Left lung (tissue), 10 donors: Measurements from ENCODE around the gene GPR84. TPM values are rescaled to one million over a fixed set of nuclear protein-coding genes. Genes with fewer than 3 reads are reported as not detected.

Source experiments
- ATAC-seq: fragments of 200-7000 bp; cut with Tn5 transposase; one replicate; pipeline ENCODE4 v1.9.1; 2020; ENCODE audit warnings: moderate library complexity
- DNase-seq, 4 donors: peaks; one replicate each; pipeline ENCODE4 v3.0.0-alpha.2; 2013 to 2020
- H3K27ac ChIP-seq, 2 donors: fragments of 200-600 bp; sonication (generic) in 1 of 2; one replicate each; pipeline versions ENCODE4 v1.5.0 to v1.8.0; 2020 to 2021
- H3K27me3 ChIP-seq, 2 donors: fragments of 200-600 bp; sonication (generic) in 1 of 2; one replicate each; pipeline versions ENCODE4 v1.5.0 to v1.8.0; 2020 to 2021
- H3K36me3 ChIP-seq, 2 donors: fragments of 200-600 bp; sonication (generic) in 1 of 2; one replicate each; pipeline versions ENCODE4 v1.5.0 to v1.8.0; 2020 to 2021
- H3K4me1 ChIP-seq, 2 donors: fragments of 200-600 bp; one replicate each; pipeline ENCODE4 v1.8.0; 2021
- H3K4me3 ChIP-seq, 2 donors: fragments of 200-600 bp; sonication (generic) in 1 of 2; one replicate each; pipeline versions ENCODE4 v1.5.0 to v1.8.0; 2020 to 2021; ENCODE audit warnings: mild to moderate bottlenecking in 1 of 2
- H3K9me3 ChIP-seq, 2 donors: fragments of 200-600 bp; sonication (generic) in 1 of 2; one replicate each; pipeline versions ENCODE4 v1.5.0 to v1.8.0; 2020 to 2021
- CTCF ChIP-seq, 2 donors: fragments of 200-600 bp; sonication (generic) in 1 of 2; IDR thresholded peaks; one replicate each; pipeline versions ENCODE4 v1.5.0 to v1.8.0; 2021; ENCODE audit warnings: antibody characterized with exemption in 2 of 2
- intact Hi-C, 2 donors: fragments of 100-400 bp; cut with DNase I; formaldehyde crosslinking; loops; one replicate each; pipeline versions ENCODE4 v1.11.2 to v1.14.2; 2022
- polyA plus RNA-seq, 6 donors: library from polyadenylated mRNA; unstranded; fragments of 120-200 nt; gene quantifications; one replicate each; pipeline ENCODE4 v1.2.1, GENCODE V29; 2013; ENCODE audit not compliant: insufficient read length in 6 of 6
- total RNA-seq, 2 donors: library from RNA; stranded (reverse); fragmentation: NEBNext Ultra II Directional; extraction: Animal tissue kit (Norgen Biotek cat#: 25700); gene quantifications; one replicate each; pipeline ENCODE4 v1.2.1, GENCODE V29; 2021
- donor health status: DM: no; HTN: yes; CAD: no.
- donor health status: DM: no; HTN: no; CAD: no.

GPR84 gene
- total and polyA plus RNA-seq, 8 donors: 0.23 to 10.3 (median 0.41) TPM; not detected in 1

- H3K27me3 ChIP-seq: no peaks in the 10 kb centered on the region
- H3K4me3 ChIP-seq: no peak overlapping the region
- peak overlapping the region; percentile 67 to 74 for H3K27ac ChIP-seq
- intact Hi-C loops: no loop called here
- DNase-seq (no peak), ATAC-seq (peak; percentile 32)
- peaks cover 3 to 51% of the 10 kb centered on the region in 2 donors for H3K4me1 ChIP-seq
- TF ChIP-seq CTCF (IDR thresholded peaks at IDR 0.05): no peak
- no peaks in the 10 kb centered on the region for H3K9me3 ChIP-seq
- no peaks in the 10 kb centered on the region for H3K36me3 ChIP-seq
These were observed 21.1 kb upstream of the GPR84 start for GRCh38 chr12:54385251-54385914.

GRCh38 chr12:54384591-54385041 lies 20.3 kb upstream of the GPR84 start, which contains the start of gene ZNF385A:
Gene ZNF385A, minus strand, starts transcription at chr12:54384733. Its CDS starts 219 bp downstream, at chr12:54384514.
- DNase-seq: peak in 1 of 4 donors; percentile 72
- Histone ChIP-seq H3K27ac (peak within 1 kb of the TSS; percentile 67 to 74), H3K36me3 (no peaks in the 10 kb centered on the region), H3K9me3 (no peaks in the 10 kb centered on the region), H3K4me3 (peak within 1 kb of the TSS in 1 of 2 donors; percentile 24), H3K4me1 (peaks cover 3 to 53% of the 10 kb centered on the region in 2 donors), H3K27me3 (no peaks in the 10 kb centered on the region)
- intact Hi-C loops: no loop called here
- peak; percentile 45 for ATAC-seq
- TF ChIP-seq CTCF (IDR thresholded peaks at IDR 0.05): no peak

GRCh38 chr12:54383041-54383609 lies 18.8 kb upstream of the GPR84 start:
- H3K4me1 ChIP-seq: peaks cover 1 to 59% of the 10 kb centered on the region in 2 donors
- no peaks in the 10 kb centered on the region for H3K36me3 ChIP-seq
- peak; percentile 21 for ATAC-seq
- no peak for DNase-seq
- H3K27me3 ChIP-seq: no peaks in the 10 kb centered on the region
- H3K27ac ChIP-seq: peak overlapping the region in 1 of 2 donors; percentile 74
- TF ChIP-seq CTCF (IDR thresholded peaks at IDR 0.05): no peak
- intact Hi-C loops: no loop called here
- no peaks in the 10 kb centered on the region for H3K9me3 ChIP-seq
- H3K4me3 ChIP-seq: no peak overlapping the region

GRCh38 chr12:54381136-54381535 lies 16.9 kb upstream of the GPR84 start:
- H3K4me1 ChIP-seq: peaks cover 0 to 49% of the 10 kb centered on the region in 2 donors

More at GRCh38 chr12:54381136-54381535, 16.9 kb upstream of the GPR84 start:
- Histone ChIP-seq H3K36me3 (no peaks in the 10 kb centered on the region), H3K27ac (no peak overlapping the region), H3K9me3 (no peaks in the 10 kb centered on the region), H3K27me3 (no peaks in the 10 kb centered on the region), H3K4me3 (no peak overlapping the region)
- TF ChIP-seq CTCF (IDR thresholded peaks at IDR 0.05): no peak
- ATAC-seq (no peak), DNase-seq (no peak)
- intact Hi-C loops: no loop called here
